ENCODE data around the gene DLG4.

Gene DLG4

DNA sequence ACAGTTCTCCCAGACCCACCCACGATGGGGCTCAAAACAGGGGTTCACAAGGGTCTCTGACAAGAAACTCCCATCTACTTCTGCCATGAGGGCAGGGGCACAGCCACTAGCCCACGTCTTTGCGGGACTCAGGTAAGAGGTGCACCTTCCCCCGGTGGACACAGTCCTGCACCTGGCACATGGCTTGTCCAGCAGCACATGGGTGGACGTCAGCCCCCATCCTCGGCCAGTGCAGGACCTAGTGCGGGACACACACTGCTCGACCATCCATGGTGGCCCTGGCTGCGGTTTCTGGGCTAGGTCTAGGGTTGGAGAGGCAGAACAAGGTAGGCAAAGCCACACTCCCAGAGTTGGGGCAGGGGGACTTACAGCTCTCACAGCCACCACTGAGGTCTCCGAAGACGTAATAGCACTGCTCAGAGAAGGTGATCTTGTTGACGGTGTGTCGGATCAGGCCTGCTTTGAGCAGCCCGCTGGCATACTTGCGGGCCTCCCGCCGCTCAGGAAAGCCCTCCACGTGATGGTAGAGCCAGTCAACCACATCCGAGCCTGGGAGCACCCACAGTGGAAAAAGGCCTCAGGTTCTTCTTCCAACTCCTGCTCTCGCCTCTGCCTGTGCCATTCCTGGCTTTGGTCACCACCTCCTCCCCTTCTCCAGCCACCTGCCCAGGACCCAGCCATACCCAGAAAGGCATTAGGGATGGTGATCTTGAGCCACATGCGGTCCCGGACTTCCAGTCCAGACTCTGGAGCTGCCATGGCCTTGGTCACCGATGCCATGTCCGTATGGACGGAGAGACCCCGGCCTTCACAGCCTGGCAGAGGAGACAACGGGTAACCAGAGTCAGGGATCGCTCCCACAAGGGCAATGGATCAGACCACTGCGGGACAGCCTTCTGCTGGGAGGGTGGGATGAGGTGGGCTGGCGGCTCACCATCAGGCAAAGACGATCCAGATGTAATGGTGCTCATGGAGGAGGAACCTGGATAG lies 7.4 kb upstream of the DLG4 start:
- no peak for DNase-seq

DNA sequence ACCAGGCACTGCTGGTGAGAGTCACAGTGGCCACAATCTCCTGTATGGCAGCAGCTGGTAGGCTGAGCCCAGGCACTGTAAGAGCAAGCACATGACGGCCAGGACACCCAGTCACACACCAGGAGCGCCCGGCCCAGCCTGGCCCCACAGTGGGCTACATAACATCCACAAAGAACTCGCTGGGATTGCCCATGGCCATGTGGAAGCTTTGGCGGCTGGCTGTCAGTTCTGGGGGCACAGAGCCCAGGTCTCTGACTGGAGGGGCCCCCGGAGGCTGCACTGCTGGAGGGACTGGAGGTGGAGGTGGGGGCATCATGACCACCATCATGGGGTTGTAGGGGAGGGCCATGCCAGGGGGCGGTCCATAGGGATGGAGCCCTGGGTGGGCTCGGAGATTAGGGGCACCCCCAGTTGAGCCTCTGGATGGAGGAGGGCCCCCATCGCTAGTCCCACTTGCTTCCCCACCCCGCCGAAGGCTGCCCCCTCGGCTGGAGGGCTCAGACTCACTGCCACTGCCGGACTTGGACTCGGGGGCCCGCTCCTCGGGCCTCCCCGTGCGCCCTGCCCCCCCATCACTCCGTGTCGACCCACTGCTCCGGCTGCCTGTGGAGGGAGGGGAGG lies 6.2 kb upstream of the DLG4 start:
- no peak for DNase-seq

DNA sequence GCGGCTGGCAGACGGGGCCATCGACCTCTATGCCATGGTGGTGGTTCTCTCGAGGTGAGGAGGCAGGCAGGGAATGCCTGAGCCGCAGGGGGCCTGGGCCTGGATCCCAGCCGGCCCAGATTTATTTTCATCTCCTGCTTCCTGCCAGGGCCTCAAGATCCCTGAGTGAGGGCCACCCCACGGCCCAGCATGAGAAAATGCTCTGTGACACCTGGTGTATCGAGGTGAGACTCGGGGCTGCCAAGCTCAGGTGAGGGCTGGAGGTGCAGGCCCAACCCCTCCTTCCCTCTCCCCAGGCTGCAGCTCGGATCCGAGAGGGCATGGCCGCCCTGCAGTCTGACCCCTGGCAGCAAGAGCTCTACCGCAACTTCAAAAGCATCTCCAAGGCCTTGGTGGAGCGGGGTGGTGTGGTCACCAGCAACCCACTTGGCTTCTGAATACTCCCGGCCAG lies 5.0 kb upstream of the DLG4 start:
- DNase-seq, result no peak

DNA sequence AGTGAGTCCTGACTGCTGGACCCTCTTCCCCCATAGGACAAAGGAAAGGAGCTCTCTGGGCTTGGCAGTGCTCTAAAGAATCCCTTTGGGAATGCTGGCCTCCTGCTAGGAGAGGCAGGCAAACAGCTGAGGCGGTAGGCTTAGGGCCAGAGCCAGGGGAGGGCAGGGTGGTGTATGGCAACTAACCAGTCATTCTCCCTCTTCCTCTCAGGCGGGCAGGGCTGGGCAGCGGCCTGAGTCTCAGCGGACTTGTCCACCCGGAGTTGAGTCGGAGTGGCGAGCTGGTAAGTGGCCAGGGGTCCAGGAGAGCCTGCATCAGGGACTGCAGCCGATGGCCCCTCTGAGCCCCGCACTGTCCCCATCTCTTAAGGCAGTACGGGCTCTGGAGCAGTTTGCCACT lies 4.5 kb upstream of the DLG4 start:
- no peak for DNase-seq

DNA sequence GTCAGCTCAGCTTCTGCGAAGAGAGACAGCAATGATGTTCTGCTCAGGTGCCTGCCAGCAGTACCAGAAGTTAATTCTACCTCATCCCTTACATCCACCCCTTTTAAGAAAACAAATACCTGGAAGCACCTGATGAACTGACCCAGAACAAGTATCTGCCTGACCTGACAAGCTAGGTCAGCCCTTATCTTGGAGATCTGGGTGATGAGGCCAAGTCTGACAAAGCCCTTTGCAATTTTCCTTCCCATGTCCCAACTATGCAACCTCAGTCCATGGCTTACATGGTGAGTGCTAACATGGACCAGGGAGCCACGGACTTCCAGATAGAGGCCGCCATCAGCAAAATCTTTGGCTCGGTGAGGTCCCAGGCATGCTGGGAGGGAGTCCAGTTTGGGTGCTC lies 3.7 kb upstream of the DLG4 start:
- no peak for DNase-seq

DNA sequence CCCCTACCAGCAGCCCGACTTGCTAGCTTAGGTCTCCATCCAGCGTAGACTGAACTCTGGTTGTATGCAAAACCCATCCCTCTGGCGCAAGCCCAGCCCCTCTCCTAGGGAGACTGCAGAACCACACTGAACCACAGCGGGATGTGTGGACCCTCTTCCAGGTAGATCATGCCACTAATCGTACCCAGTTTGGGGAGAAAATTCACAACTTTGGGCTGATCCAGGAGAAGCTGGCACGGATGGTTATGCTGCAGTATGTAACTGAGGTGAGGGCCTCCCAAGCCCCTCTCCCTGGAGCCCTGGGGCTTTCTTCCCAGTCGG lies 3.3 kb upstream of the DLG4 start:
- DNase-seq, result no peak

DNA sequence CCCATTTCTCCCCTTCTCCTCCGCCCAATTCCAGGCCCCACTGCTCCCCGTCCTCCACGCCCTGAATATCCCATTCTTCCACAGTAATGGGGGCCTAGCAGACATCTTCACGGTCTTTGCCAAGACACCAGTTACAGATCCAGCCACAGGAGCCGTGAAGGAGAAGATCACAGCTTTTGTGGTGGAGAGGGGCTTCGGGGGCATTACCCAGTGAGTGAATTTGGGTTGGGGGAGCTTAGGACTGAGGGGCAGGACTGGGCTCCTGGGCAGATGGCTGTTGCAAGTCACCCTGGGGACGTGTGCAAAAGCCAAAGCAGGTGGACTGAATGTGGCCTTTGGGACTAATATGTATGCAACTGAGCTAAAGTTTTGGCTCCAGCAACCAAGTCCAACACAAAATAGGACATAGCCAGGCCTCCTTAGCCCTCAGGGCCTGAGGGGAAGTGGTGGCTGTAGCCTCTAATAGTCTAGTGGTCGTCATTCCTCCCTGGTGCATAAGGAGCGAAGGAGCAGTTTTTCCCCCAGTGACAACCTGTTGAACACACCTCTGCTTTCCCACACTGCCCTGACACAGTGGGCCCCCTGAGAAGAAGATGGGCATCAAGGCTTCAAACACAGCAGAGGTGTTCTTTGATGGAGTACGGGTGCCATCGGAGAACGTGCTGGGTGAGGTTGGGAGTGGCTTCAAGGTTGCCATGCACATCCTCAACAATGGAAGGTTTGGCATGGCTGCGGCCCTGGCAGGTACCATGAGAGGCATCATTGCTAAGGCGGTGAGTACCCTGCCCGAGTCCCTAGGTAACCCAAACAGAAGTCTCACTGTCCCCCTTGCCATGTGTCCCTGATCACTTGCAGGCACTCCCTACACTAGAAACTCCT lies 2.7 kb upstream of the DLG4 start:
- no peak for DNase-seq

DNA sequence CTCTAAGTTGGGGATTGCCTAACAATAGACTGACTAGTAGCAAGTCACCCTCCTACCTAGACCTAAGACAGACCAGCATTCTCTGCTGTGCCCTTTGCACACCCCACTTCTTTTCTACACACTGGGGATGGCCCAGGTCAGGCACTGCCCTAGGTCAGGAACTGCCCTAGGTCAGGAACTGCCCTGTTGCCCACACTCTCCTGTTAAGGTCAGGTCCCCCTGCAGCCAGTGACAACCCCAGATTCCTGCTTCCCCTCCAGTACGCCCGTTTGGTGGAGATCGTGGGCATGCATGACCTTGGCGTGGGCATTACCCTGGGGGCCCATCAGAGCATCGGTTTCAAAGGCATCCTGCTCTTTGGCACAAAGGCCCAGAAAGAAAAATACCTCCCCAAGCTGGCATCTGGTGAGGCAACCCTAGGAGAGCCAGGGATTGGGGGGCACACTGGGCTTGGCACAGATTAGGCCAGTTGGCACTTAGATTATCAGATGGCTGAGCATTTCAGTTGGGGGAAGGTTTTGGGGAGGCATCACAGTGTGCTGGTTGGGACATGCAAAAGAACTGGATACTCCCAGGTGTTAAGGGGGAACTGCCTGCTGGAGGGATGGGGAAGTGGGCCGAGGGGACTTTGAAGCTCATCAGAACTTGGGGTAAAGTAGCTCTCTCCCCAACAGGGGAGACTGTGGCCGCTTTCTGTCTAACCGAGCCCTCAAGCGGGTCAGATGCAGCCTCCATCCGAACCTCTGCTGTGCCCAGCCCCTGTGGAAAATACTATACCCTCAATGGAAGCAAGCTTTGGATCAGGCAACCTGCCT lies 1.8 kb upstream of the DLG4 start:
- DNase-seq, result no peak

DNA sequence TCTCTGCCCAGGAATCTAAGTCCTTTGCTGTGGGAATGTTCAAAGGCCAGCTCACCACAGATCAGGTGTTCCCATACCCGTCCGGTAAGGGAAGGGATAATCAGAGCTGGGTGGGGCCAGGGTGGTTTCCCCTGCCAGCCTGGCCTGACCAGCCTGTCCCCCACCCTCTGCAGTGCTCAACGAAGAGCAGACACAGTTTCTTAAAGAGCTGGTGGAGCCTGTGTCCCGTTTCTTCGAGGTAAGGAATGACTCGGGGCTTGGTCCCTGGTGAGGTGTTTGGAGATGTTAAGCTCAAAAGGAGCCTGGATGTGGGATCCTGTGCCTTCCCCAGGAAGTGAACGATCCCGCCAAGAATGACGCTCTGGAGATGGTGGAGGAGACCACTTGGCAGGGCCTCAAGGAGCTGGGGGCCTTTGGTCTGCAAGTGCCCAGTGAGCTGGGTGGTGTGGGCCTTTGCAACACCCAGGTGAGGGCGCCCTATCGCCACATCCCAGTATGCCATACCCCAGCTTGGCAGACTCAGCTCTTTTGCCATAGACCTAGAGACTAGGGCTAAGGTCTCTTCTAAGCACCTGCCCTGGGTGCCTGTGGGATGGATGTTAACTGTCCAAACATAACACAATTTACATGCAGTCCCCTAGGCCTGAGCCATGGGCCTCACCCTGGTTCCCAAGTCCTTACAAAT lies 1.1 kb upstream of the DLG4 start:
- DNase-seq, result peak; percentile 56

DNA sequence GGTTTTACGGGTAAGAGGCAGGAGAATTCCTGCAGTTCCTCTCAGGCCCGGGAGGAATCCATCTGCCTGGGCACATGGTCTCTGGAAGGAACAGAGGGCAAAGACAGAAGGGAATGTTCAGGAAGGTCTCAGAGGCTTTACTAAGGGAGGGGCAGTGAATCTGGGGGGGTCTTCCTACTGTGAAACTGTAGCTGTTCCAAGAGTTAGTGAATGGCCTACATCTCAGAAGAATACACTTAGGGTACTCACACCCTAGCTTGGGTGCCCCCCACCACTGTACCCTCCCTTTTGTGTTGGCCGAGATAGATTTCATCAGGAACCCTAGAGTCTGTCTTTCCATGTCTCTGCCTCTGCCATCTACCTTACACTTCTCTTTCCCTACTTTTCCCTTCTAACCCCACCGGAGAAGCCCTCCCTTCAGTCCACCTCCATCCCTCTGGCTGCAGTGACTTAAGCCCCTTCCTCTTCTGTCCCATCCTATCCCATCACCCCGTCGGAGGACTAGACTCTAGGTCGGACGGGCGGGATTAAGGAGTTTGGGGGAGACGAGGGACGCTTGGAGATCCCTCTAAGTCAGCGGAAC lies 316 bp downstream of the DLG4 start:
- DNase-seq, result no peak

DNA sequence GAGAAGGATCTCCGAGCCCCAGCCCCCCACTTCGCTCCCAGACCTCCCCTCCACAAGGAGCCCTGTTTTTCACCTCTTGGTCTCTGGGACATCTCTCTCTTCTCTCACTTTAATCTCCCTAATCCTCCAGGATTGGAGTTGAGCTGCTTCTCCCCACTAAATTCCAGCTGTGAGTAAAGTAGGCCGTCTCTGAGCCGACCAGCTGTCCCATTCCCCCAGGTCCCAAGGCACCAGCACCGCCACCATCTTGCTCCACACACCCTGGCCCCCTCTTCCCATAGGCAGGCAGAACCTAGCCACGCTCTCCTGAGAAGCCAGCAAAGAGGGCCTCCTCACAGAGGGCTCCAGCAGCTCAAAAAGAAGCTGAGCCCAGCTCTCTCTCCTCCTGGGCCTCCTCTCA lies 878 bp downstream of the DLG4 start:
- DNase-seq, result no peak

DNA sequence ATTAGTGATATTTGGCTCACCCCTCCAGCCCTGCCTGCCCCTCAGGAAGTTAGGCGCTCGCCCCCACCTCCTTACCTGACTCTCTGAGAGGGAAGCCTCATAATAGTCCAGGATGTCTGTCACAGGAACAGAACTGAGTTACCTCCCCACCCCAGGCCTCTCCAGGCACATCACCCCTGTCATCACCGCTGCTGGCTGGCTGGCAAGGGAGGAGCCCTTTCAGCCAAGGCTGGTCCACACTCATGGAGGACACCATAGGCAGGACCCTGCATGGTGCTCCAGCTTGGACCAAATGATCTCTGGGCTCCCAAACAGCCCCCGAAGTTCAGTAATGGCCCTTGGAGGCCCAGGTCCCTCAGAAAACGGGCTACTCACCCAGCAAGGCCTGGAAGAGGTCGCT lies 1.5 kb downstream of the DLG4 start:
- no peak for DNase-seq

DNA sequence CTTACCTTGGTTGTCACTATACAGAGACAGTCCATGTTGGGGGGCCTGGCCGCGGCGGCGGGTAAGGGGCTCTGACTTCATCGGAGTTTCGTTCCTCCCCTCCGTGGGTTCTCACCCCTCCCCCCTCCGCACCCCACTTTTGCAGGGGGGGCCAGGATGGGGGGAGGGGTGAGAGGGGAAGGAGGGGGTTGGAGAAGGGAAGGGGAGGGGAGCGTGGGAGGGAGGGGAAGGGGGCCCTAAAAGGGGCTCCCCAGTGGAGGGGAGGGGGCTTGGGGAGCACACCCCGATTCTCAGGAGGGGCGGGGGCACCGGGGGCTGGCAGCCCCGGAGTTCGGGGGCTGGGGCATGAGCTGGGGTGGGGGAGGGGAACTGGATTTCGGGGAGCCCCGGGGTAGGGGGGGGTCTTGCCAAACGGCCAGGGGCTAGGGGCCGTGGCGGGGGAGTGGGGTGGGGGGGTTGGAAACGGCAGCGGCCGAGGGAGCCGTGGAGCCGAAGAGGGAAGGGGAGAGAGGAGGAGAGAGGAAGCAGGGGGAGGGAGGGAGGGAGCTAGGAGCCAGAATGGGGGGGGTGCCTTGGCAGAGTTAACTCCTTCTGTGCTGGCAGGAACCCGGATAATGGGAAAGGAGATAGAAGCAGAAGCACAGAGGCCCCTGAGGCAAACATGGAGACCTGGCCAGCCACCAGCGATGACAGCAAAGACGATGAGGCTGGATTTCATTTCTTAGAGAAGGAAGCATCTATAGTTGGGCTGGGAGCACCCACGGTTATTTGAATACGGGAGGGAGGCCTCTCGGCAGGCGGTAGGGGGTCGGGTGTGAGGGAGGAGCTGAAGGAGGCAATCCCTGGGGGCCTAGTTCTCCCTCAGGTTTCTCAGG lies 2.3 kb downstream of the DLG4 start:
- no peak for DNase-seq

DNA sequence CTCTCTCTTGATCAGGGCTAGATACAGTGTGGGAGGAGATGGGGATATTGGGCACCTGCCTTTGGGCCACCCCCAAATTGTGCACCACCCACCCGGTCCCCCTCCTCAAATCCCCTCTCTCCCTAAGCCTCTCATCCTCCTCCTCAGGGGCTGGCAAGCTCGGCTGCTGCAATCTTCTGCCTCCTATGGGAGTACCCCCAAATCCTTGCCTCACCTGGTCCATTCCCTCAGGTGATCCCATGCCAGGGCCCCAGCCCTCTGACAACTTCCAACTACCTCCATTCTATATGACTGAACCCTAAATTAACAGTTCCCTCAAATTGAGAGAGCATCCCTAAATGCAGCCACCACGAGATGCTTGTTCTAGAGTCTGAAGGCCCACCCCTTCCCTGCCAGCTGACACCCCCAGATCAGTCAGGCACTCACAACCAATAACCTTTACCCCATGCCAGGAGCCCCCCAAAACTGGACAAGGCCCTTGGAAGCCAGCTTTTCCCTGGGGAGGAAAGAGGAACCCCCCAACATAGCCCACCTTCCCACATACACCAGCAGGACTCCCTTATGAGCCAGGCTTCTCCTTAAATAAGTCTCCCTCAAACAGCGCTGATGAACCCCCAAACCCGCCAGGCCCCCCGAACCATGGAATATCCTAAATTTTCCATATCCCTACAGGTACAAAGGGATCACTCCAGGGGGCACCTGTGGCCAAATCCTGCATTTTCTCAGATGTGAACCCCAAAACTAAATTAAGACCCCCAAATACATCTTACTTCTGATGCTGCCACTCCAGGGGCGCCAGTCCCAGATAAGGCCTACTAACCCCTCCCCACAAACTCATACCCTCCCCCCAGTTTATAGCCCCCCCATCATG lies 3.2 kb downstream of the DLG4 start:
- DNase-seq, result no peak

DNA sequence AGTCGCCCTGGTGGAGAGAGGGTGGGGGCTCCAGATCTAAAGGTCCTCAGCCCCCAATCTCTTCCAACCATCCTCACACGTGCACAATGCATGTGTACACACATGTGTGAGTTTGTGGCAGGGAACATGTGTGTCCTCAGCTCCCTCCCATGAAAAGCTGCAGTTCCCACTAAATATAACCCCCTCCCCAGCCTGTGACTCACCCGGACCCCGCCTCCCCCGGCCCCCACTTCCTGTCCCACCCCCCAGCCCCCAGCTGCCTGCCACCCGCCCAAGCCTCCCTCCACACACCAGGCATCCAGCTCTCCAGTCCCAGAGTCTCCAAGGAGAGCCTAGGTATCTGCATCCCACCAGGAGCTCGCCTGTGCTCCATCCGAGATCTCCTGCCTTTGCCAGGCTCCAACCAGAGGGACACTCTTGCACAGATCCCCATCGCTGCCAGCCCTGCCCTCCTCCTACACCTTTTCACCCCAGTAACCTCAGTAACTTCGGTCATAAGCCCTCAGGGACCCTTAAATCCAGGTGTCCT lies 3.9 kb downstream of the DLG4 start:
- DNase-seq, result no peak

DNA sequence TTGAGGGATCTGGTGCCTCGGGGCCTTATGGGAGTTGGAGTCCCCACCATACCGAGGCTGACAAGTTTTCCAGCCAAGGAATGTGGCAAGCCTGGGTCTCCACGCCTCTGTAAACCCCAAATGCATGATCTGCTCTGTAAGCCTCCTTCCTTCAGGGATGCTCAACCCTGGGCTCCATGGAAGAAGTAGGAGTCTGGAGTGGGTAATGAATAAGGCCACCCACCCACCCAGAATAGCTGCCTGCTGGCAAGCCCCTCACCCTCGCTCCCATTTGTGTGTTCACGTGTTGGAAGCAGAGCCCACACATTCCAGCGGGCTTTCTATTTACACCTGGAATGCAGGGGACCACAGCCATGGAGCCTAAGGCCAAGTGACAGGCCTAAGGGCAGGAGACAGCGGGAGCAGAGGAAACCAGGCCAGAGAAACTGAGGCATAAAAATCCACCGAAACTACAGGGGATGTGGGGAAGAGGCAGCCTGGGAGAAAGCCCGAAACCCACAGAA lies 4.4 kb downstream of the DLG4 start:
- DNase-seq, result no peak

DNA sequence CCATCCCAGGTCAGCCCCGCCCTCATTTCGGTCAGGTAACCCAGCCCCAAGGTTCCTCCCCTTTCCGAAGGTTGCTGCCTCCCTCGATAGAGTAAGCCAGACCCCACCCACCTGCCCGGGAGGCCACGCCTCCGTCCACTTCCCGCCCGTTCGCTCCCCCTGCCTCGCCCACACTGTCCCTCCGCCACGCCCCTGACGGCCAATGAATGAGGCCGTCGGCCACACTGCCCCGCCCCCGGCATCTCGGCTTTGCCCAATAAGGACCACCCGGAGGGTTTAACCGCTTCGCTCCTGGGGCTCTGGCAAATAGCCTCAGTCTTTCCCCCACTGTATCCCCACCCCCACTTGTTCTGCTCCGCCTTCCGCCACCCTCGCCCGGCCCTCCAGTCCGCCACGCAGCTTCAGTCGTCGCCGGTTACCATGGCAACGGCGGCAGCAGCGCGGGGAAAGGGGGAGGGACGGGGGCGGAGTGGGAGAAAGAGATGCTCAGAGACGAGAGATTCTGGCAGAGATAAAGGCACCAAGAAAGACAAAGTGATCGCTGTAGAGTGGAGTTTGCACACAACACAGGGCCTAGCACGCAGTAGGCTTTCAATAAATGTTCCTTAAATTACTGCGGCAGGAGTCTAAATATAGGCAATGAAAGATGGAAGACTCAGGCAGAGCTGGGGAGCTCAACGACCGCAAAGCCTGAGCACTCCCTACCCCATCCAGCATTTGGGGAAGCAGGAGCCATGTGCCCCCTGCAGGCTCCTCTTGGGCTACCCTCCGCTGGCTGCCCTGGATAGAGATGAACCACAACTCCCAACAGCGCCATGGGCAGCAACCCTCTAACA lies 5.1 kb downstream of the DLG4 start:
- peak; percentile 99 for DNase-seq

DNA sequence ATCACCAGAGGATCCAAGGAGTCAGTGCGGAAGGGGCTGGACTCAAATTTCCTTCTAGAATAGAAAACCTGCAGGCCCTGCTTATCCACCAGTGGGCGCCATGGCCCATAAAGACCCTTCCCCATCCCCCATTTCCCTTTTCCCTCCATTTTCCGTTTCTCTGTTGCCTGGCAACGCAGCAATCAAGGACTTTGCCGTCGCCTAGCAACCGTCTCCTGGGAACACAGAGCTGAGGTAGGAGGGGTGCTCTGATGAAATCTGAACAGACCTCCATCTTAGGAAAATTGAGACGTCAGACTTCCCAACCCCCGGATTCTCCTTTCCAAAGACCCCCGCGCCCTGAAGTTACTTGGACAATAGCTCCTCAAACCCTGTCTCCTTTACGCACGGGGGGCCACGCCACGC lies 5.7 kb downstream of the DLG4 start:
- no peak for DNase-seq

Measured in activated gamma-delta T cell treated with Interleukin-2 at 50 U/mL for 16 hours (primary cell).